Pancreas (tissue), 10 donors: ENCODE data around the gene GRM4. TPM values are rescaled to one million over a fixed set of nuclear protein-coding genes. Genes with fewer than 3 reads are reported as not detected.

ENCODE experiments used
- ATAC-seq, 4 donors: fragments of 200-7000 bp; cut with Tn5 transposase; one replicate each; pipeline versions ENCODE4 v1.8.0 to v1.9.1; 2020; ENCODE audit warnings: mild to moderate bottlenecking in 4 of 4, moderate library complexity in 4 of 4
- DNase-seq, 6 donors: peaks; one replicate each; pipeline ENCODE4 v3.0.0-alpha.2; 2020
- FAIRE-seq: peaks from 2 replicates; lab custom pipeline; 2012; peaks lifted over from hg19 to GRCh38; lab: Jason Lieb, UNC
- H3K27ac ChIP-seq, 4 donors: fragments of 200-600 bp; sonication (generic); 1 replicate in 3 of 4; 2 replicates in 1 of 4; pipeline versions ENCODE4 v1.5.0 to v1.8.0; 2020
- H3K27me3 ChIP-seq, 4 donors: fragments of 200-600 bp; one replicate each; pipeline ENCODE4 v1.8.0; 2021
- H3K36me3 ChIP-seq, 3 donors: fragments of 200-600 bp; sonication (generic) in 1 of 3; one replicate each; pipeline versions ENCODE4 v1.5.0 to v1.8.0; 2020 to 2021
- H3K4me1 ChIP-seq, 3 donors: fragments of 200-600 bp; one replicate each; pipeline ENCODE4 v1.8.0; 2021
- H3K4me3 ChIP-seq, 4 donors: fragments of 200-600 bp; sonication (generic) in 2 of 4; one replicate each; pipeline versions ENCODE4 v1.5.0 to v1.8.0; 2020 to 2021
- H3K9me3 ChIP-seq, 4 donors: fragments of 200-600 bp; one replicate each; pipeline ENCODE4 v1.8.0; 2021
- WGBS, 2 donors: extraction: QIAGEN DNeasy Blood & Tissue Kit; methylation state at CpG; one replicate each; pipeline ENCODE4 v1.1.7; 2013; 5-methylcytosine and 5-hydroxymethylcytosine counted together
- intact Hi-C, 3 donors: fragments of 100-400 bp; cut with DNase I; formaldehyde crosslinking; loops; one replicate each; pipeline versions ENCODE4 v1.11.1 to v1.14.2; 2022
- polyA plus RNA-seq, 2 donors: library from polyadenylated mRNA; stranded (reverse); fragments of 200-250 nt; gene quantifications; one replicate each; pipeline ENCODE4 v1.2.3, GENCODE V29; 2013
- total RNA-seq, 6 donors: library from RNA; stranded (reverse); fragmentation: NEBNext Ultra II Directional in 4 of 6; extraction: Animal tissue kit (Norgen Biotek cat#: 25700) in 4 of 6; gene quantifications; one replicate each; pipeline versions ENCODE4 v1.2.1 to v1.2.4, GENCODE V29; 2021 to 2023
- TF ChIP-seq, protein P1 (sequence below), 4 donors: fragments of 200-600 bp; sonication (generic) in 3 of 4; IDR thresholded peaks; one replicate each; pipeline versions ENCODE4 v1.5.0 to v1.8.0; 2021; ENCODE audit warnings: antibody characterized with exemption in 4 of 4
- donor health status: healthy with polysubstance abuse.
- donor health status: DM: no; HTN: no; CAD: no; lungs with moderate emphysema.
- donor health status: DM: no; HTN: no; CAD: no.
- donor health status: control.
- donor health status: control.
- donor health status: Bipolar disorder and iron deficiency.
- donor health status: DM: yes; HTN: yes; CAD: no.
- donor health status: DM: no; HTN: no; CAD: no.
- donor health status: DM: no; HTN: no; CAD: no.
- donor health status: DM: yes; HTN: yes; CAD: no.

GRM4 gene
- total and polyA plus RNA-seq, 8 donors: 0.23 to 6.8 (median 1.3) TPM

DNA sequence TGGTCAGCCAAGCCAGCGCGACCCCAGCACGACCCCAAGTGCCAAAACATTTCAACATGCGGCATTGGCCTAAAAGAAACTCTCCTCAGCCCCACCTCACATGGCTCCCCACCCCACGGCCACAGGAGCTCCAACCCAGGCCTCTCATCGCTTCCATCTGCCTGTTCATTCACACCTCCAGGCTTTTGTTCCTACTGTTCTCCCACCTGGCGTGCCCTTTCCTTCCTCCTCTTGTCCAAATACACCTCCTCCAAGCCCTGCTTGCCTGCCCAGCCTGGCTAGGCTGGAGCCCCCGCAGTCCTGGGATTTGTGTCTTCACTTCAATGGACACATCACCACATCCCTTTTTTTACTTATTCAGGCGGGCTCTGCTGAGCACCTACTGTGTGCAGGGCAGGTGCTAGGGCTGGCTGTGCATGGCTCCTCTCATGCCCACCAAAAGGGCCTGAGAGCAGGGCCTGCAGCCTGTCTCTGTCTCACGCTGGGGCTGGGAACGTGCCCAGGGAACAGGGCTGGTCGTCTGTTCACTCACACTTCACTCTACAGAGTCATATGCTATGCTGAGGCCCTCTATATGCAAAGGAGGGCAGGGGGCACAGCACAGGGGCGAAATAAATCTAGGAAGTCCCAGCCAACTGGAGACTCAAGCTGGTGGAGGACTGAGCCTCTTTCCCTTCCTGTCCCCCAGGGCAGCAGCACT lies 61.1 kb downstream of the GRM4 start:
- H3K9me3 ChIP-seq: no peaks in the 10 kb centered on the region
- no peak overlapping the region for H3K4me3 ChIP-seq
- no peak for FAIRE-seq
- no peaks in the 10 kb centered on the region for H3K4me1 ChIP-seq
- no peaks in the 10 kb centered on the region for H3K27me3 ChIP-seq
- intact Hi-C loops: no loop called here
- WGBS, 2 donors: 62 to 67% methylated on average over 13 of the region's 13 CpGs
- H3K36me3 ChIP-seq: no peaks in the 10 kb centered on the region
- no peak overlapping the region for H3K27ac ChIP-seq
- TF ChIP-seq, protein P1, sequence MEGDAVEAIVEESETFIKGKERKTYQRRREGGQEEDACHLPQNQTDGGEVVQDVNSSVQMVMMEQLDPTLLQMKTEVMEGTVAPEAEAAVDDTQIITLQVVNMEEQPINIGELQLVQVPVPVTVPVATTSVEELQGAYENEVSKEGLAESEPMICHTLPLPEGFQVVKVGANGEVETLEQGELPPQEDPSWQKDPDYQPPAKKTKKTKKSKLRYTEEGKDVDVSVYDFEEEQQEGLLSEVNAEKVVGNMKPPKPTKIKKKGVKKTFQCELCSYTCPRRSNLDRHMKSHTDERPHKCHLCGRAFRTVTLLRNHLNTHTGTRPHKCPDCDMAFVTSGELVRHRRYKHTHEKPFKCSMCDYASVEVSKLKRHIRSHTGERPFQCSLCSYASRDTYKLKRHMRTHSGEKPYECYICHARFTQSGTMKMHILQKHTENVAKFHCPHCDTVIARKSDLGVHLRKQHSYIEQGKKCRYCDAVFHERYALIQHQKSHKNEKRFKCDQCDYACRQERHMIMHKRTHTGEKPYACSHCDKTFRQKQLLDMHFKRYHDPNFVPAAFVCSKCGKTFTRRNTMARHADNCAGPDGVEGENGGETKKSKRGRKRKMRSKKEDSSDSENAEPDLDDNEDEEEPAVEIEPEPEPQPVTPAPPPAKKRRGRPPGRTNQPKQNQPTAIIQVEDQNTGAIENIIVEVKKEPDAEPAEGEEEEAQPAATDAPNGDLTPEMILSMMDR (IDR thresholded peaks at IDR 0.05): no peak
- no peak for ATAC-seq
- no peak for DNase-seq

DNA sequence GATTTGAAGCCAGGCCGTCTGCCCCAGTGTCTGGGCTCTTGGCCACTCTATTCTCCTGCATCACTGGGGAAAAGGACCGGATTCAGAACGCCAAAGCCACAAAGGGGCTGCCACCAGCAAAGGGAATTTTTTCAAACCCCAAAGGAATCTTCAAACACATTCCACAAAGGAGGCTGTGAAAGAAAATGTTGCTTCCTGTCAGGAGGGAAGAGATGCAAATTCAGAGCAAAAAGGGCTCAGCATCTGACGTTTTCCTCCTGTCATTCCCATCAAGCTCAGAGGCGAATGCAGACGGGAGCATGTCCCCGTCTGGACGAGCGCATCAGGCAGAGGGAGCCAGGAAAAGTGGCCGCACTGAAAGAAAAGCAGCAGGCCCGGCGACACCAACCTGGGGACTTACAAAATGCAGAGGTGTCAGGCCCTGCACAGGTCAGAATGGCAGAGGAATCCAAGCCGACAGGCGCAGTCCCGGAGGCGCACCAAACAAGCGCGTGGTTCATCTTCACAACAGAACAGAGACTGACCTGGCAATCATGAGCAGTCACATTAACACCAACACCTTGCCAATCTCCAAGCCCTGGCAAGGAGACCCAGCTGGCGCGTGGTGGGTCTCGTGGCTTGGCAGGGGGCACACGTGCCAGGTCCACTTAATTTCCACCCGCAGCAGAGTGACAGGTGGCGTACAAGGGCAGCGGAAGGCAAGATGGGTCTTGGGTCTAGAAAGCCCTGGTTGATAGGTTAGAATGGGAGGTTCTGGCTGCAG lies 62.8 kb downstream of the GRM4 start:
- no peaks in the 10 kb centered on the region for H3K9me3 ChIP-seq
- H3K27me3 ChIP-seq: no peaks in the 10 kb centered on the region
- WGBS, 2 donors: 67 to 78% methylated on average over 25 of the region's 25 CpGs
- no peak for ATAC-seq
- no peak for FAIRE-seq
- H3K4me3 ChIP-seq: no peak overlapping the region
- no peak overlapping the region for H3K27ac ChIP-seq
- no peak for DNase-seq
- no peaks in the 10 kb centered on the region for H3K36me3 ChIP-seq
- TF ChIP-seq, protein P1 (IDR thresholded peaks at IDR 0.05): no peak
- intact Hi-C loops: no loop called here
- H3K4me1 ChIP-seq: no peaks in the 10 kb centered on the region

DNA sequence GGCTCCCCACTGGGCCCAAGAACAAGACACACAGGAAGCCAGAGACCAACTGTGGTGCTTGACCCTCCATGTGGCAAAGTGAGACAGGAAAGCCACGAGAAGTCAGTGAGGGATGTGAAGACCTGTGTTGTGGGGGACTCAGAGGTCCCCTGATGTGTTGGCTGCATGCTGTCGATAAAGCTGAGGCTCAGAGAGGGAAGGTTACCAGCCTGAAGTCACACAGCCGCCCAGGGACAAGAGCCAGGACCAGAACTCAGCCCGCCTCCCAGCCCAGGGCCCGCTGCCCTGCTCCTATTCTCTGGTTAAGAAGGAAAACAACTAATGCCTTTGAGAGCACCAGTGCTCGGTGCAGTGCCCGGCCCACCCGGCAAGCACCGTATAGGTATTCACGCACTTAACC lies 63.5 kb downstream of the GRM4 start:
- no peak for DNase-seq
- no peak for ATAC-seq
- Histone ChIP-seq H3K27ac (no peak overlapping the region), H3K9me3 (no peaks in the 10 kb centered on the region), H3K4me1 (no peaks in the 10 kb centered on the region), H3K27me3 (no peaks in the 10 kb centered on the region), H3K36me3 (no peaks in the 10 kb centered on the region), H3K4me3 (no peak overlapping the region)
- TF ChIP-seq, protein P1 (IDR thresholded peaks at IDR 0.05): no peak
- no peak for FAIRE-seq
- 75 to 80% methylated on average over 10 of the region's 10 CpGs for WGBS, 2 donors
- intact Hi-C loops: no loop called here

DNA sequence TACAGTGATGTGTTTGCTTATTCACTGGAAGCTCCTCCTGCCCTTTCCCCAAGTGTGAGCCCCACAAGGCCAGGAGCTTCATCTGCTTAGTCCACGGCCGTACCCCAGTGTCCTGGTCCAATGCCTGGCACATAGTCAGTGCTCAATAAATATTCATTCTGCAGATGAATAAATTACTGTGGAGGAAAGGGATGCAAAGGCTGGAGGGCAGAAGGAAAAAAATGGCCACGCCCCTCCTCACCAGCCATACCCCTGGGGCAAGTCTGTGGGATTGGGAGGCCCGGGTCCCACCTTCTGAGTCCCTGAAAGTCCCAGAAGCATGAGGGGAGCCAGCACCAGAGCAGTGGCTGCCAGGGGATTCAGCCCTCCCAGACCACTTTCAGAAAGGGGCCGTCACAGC lies 65.5 kb downstream of the GRM4 start:
- intact Hi-C loops: no loop called here
- WGBS, 2 donors: 63 to 79% methylated on average over 4 to 5 of the region's 5 CpGs
- no peak for FAIRE-seq
- TF ChIP-seq, protein P1 (IDR thresholded peaks at IDR 0.05): no peak
- no peak for DNase-seq
- Histone ChIP-seq H3K4me1 (no peaks in the 10 kb centered on the region), H3K27me3 (no peaks in the 10 kb centered on the region), H3K27ac (no peak overlapping the region), H3K4me3 (no peak overlapping the region), H3K9me3 (no peaks in the 10 kb centered on the region), H3K36me3 (no peaks in the 10 kb centered on the region)
- no peak for ATAC-seq

DNA sequence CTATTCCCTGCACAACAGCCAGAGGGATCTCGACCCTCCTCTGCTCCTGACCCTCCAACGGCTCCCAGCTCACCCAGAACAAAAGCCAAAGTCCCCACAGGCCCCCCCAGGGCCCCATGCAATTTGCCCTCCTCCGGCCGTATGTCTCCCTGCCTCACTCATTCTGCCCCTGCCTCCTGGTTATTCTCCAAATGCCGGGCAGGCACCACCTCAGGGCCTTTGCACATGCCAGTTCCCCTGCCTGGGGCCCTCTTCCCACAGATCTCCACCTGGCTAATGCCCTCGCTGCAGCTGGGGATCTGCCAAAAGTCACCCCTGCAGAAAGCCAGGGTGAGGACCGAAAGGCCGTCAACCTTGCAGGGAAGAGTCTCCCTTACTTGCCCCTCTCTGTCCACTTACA lies 66.0 kb downstream of the GRM4 start:
- DNase-seq: no peak
- FAIRE-seq: no peak
- Histone ChIP-seq H3K4me1 (no peaks in the 10 kb centered on the region), H3K27me3 (no peaks in the 10 kb centered on the region), H3K9me3 (no peaks in the 10 kb centered on the region), H3K36me3 (no peaks in the 10 kb centered on the region), H3K27ac (no peak overlapping the region), H3K4me3 (no peak overlapping the region)
- TF ChIP-seq, protein P1 (IDR thresholded peaks at IDR 0.05): no peak
- 79 to 82% methylated on average over 8 of the region's 8 CpGs for WGBS, 2 donors
- intact Hi-C loops: no loop called here
- ATAC-seq: no peak
